Fibroblast of mammary gland (primary cell): Measurements from ENCODE around the gene SPHK1.

Experiments used
- DNase-seq: peaks from one replicate; pipeline ENCODE4 v3.0.0-alpha.2; 2010; ENCODE audit warnings: low read depth
- H3K4me3 ChIP-seq: 2 replicates; pipeline ENCODE4 v1.5.1; 2011; ENCODE audit warnings: low read depth, mild to moderate bottlenecking, low read length, moderate library complexity; ENCODE audit not compliant: control insufficient read depth
- TF ChIP-seq, protein P1 (sequence below): conservative IDR thresholded peaks from 2 replicates; pipeline ENCODE4 v1.5.1; 2011; ENCODE audit warnings: low read depth, low read length, inconsistent platforms; ENCODE audit not compliant: control insufficient read depth, insufficient read depth

The SPHK1 gene

DNA sequence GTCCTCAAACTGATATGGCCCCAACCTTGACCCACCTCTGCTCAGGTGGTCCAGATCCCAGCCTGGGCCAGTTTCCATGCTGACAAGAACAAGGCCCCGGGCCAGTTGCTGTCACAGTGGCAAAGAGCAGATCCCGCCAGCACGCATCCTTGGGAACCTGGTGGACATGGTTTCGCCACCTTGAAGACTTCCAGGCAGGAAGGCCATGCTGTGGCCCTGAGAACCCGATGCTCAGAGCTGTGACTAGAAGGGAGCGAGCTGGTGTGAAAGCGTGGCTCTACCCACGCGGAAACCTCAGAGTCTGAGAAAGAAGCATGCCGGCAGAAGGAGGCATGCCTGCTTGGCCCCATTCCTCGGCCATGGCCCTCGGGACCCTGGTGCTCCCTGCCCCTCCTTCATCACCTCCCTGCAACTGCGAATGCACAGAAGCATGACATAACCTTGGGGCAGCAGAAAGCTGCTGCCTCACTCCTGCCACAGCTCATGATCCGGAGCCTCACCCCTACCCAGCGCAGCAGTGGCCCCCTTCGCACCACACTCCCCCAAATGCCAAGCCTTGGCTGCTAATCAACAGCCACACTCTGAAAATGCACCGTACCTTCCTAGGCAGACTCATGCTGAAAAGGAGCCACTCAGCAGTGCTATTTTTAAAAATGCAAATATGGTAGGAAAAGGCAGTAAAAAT is 35.3 kb downstream of the SPHK1 start:
- no peak overlapping the region for H3K4me3 ChIP-seq
- no peak for DNase-seq
- TF ChIP-seq, protein P1, sequence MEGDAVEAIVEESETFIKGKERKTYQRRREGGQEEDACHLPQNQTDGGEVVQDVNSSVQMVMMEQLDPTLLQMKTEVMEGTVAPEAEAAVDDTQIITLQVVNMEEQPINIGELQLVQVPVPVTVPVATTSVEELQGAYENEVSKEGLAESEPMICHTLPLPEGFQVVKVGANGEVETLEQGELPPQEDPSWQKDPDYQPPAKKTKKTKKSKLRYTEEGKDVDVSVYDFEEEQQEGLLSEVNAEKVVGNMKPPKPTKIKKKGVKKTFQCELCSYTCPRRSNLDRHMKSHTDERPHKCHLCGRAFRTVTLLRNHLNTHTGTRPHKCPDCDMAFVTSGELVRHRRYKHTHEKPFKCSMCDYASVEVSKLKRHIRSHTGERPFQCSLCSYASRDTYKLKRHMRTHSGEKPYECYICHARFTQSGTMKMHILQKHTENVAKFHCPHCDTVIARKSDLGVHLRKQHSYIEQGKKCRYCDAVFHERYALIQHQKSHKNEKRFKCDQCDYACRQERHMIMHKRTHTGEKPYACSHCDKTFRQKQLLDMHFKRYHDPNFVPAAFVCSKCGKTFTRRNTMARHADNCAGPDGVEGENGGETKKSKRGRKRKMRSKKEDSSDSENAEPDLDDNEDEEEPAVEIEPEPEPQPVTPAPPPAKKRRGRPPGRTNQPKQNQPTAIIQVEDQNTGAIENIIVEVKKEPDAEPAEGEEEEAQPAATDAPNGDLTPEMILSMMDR = no peak

DNA sequence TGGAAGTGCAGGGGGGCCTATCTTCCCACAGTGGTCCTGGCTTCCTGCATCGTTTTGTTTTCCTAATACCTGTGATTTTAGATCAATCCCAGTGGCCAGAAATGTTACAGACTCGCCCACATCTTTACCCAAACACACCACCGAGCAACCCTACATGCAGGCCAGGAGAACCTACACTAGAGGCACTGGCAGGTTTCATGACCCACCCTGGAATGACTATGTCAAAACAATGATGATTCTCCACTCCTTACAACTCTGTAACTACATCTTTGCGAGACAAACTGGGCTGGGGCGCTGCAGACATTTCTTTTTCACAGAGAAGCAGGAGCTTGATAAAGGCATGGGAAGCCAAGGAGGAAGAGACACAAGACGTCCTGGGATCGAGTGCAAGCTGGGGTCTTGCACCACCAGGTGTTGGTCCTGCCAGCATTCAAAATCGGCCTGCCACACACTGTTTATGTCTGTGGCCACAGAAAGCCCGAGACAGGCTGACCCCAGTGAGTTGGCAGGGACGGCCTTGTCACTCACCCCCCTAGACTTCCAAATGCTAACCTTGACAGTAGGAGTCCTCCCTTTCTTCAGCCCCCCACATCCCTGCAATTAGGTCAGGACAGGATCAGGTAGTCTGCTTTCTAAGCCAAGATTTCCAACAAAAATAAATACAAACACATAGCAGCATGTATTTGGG is 36.1 kb downstream of the SPHK1 start:
- no peak for DNase-seq
- no peak overlapping the region for H3K4me3 ChIP-seq

DNA sequence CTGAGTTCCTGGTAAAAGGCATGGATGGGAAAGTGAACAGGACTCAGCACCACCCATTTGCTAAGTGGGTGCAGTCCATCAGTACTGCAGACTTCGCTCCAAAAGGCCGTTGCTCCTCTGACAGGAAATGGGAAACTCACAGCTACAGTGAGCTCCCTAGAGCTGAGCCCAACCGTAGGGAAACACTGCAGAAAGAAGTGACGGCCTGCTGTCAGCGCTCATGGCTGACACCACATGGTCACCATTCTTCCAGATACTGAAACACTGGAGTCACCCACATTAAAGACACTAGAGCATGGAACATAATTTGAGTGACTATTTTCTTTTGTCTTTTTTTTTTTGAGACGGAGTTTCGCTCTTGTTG is 36.6 kb downstream of the SPHK1 start:
- TF ChIP-seq, protein P1 = no peak
- H3K4me3 ChIP-seq = no peak overlapping the region
- no peak for DNase-seq

More for the DNA sequence above, 36.1 kb downstream of the SPHK1 start:
- TF ChIP-seq, protein P1 = no peak

DNA sequence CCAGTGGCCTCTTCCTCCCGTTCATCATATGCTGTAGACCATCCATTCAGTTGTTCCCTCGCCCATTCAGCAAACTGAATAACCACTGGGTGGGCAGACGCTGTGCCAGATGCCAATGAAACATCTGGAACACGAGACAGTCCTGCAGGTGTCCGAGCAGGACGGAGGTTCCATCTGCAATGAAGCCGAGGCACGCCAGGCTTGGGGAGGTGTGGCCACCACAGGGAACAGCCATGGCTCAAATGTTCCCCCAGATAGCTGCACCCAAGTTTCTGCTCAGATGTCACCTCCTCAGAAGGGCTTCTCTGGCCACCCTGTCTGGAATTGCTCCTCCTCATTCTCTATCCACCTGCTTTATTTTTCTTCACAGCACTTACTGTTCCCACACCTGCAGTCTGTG is 38.0 kb downstream of the SPHK1 start:
- no peak overlapping the region for H3K4me3 ChIP-seq
- DNase-seq = no peak
- TF ChIP-seq, protein P1 = no peak

DNA sequence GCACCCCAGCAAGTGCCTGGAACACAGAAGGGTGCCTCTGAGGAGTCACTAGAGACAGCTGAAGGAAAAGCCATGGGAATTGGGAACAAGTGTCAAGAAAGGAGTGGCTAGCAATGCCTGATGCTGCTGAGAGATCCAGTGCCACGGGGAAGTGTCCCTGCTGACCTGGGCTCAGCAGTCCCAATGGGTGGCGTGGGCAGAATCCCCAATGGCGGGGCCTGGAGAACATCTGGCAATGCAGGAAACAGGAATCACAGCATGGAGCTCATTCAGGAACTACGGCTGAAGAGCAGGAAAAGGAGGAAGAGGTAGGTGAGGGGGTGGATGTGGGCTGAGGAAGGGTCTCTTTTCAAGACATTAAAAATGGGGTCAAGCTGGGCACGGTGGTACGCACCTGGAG is 38.5 kb downstream of the SPHK1 start:
- TF ChIP-seq, protein P1 = no peak
- no peak for DNase-seq
- no peak overlapping the region for H3K4me3 ChIP-seq

DNA sequence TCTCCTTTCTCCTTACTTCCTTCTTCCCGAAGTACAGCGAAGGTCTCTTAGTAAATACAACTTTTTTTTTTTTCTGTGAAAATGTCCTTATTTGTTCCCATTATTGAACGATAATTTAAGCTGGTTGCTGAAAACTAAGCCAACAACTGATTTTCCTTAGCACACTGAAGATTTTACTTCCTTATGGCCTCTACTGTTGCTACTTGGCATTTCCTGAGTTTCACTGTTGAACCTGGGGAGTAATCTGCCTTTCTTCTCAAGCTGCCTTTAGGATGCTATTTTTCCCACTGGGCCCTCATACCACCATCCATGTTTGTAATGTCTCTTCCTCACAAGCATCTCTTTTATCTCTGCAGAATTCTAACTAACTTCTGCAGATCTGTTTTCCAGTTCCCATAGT is 42.4 kb downstream of the SPHK1 start:
- TF ChIP-seq, protein P1 = no peak
- H3K4me3 ChIP-seq = no peak overlapping the region
- DNase-seq = no peak
